HG02885 (cell line): ENCODE data around the gene ME3.
"Not testable (repeated sequence)": the region's sequence is repeated elsewhere in the genome, so short reads cannot be mapped to it uniquely, and the experiment has no call there.

Source experiments
- ATAC-seq: cut with Tn5 transposase; IDR thresholded peaks from one replicate; pipeline ENCODE4 v1.9.1; 2021; ENCODE audit warnings: mild to moderate bottlenecking; ENCODE audit not compliant: unreplicated experiment, poor library complexity

ME3 gene

GRCh38 chr11:86625544-86625943 is 46.9 kb downstream of the ME3 start:
- ATAC-seq: no peak

- no peak for ATAC-seq
These were observed 48.0 kb downstream of the ME3 start for GRCh38 chr11:86624366-86624765.

GRCh38 chr11:86623736-86624135 is 48.7 kb downstream of the ME3 start:
- ATAC-seq: no peak

GRCh38 chr11:86623041-86623621 is 49.3 kb downstream of the ME3 start:
- no peak for ATAC-seq

DNA sequence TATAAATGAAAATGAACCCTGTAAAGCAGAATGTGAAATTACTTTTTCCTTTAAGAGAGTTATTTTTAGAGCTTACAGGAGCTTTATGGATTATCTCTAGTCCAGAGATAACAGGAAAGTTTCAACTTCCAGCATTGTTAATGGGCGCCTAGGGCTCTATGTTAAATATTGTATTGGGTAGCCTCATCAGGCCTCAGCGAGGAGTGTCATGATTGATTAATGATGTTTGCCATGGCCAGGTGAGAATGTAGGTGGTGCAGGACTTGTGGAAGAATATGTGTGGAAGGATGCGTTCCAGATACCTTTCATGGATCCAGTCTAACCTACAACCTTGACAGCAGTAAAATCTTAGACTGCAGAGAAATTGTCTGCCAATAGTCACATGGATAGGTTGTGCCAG is 50.6 kb downstream of the ME3 start:
- no peak for ATAC-seq

DNA sequence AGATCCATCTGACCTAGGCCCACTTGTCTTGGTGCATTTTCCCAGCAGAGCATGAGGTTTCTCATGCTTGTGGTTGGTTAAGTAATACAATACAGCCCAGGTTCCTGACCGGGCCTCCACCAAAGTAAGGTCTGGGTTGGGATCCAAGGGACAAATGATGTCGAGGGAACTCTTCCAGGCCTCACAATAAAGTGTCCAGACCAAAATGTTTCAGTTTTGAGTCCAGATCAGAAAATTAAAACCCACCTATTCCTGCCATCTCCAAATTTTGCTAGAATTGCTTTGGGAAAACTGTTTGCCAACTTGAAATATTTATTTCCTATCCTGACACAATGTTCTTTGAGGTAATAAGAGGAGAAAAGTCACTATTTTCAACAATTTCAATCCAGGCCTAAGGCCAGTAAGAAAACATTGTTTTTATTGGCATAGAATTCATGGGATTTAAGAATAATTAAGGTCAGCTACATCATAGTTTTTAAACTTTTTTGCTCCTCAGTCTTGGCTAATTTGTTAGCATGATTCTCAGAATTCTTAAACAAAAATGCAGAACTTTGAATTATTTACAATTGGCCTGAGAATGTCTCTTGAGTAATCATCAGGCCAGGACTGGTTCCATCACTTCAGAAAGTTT is 51.4 kb downstream of the ME3 start:
- no peak for ATAC-seq

DNA sequence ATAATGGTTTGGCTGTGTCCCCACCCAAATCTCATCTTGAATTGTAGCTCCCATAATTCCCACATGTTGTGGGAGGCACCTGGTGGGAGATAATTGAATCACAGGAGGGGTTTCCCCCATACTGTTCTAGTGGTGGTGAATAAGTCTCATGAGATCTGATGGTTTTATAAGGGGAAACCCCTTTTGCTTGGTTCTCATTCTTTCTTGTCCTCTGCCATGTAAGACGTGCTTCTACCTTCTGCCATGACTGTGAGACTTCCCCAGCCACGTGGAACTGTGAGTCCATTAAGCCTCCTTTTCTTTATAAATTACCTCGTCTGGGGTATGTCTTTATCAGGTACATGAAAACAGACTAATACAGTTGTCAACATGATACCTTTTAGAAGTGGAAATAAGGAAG is 53.0 kb downstream of the ME3 start:
- ATAC-seq: not testable (repeated sequence)

- no peak for ATAC-seq
These were observed 54.9 kb downstream of the ME3 start for GRCh38 chr11:86617502-86617901.

DNA sequence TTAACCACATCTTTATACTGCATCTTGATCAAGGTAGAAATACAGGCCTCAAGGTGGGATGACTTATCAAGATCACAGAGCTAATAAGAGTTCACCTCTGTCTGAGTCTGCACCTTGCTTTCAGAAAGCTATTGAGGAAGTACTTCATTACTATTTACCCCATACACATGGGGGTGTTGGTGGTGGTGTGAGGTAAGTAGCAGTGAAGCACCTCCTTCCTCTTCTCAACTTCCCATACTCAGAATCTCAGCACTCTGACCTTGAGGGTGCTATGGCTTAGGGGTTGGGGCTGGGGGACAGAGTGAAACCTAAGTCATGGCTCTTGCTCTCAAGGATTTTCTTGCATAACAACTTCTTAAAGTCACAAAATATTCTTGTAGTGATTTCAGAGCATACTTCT is 56.9 kb downstream of the ME3 start:
- ATAC-seq: no peak

DNA sequence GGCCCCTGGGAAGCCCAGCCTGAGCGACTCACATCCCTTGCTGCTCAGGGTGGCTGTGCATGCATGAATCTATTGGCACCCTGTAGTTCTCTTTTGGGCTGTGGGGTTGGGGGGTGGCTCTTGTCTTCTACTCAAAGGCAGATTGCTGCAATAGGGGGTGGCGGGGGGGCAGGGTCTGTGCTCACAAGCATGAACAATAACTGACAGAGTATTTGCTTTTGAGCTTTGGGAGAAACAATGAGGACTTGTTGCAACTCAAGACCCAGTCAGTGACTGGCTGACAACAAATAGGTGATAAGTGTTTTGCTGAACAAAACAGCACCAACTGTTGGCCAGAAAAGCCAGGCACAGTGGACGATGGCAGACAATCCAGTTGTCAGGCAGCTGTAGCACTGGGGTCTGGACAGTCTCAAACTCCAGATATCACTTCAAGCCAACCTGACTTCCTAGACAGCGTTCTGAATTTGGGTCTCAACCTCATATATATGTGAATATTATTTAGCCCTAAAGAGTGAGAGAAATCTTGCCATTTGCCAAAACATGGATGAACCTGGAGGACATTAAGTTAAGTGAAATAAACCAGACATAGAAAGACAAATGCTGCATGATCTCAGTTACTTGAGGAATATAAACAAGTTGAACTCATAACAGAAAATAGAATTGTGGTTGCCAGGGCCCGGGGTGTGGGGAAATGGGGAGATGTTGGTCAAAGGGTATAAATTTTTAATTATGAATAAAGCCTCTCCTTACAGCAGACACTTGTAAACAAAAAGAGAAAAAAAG is 61.7 kb downstream of the ME3 start:
- ATAC-seq: no peak

- peak; percentile 96 for ATAC-seq
These were observed 64.1 kb downstream of the ME3 start for GRCh38 chr11:86608251-86608799.

DNA sequence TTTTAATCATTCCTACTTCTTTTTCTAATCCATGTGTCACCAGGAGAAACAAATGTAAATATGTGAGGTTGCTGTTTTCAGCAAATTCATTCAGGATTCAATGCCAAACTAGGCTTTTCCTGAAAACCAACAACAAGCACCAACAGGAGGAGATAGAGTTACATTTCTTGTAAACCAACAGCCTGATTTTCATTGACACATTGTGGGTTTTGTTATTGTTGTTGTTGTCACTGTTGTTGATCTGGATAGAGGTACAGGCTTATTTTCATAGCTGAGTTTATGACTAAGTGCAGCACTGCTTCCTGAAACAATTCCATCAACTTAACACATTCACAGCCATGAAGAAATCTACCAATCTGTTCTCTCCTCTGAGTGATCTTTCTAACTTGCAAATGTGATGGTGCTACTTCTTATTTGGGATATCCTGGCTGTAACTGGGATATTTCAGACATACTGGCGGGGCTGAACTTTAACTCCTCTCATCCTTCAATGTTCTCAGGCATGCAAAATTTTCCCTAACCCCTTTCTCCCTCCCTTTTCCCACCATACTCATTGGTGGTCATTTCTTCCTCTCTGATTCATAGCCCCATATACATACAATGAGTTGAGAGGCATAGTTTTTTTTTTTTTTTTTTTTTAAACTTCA is 65.5 kb downstream of the ME3 start:
- ATAC-seq: no peak

DNA sequence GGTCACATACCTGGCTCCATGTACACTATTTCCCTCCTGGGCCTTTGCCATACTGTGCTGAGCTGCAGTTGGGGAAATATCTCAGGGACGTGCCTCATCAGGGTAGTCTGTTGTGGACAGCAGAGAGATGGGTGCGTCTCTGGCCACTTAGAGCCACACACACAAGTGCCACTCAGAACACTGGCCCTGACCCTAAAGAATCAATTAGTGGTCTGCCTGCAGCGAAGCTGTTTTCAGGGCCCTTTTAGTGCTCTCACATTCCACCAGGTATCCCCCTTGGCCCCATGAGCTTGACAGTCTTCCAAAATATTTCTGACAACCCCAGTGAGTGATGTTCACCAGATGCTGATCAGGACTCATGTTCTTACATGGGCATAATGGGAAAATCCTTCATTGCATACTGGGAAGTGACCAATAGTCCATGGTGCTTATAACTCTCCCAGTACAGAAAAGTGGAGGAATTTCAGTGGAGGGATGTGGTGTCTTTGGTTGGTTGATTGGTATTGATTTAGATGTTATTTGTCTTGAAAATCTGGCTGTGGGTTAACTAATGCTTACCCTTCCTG is 66.1 kb downstream of the ME3 start:
- no peak for ATAC-seq

DNA sequence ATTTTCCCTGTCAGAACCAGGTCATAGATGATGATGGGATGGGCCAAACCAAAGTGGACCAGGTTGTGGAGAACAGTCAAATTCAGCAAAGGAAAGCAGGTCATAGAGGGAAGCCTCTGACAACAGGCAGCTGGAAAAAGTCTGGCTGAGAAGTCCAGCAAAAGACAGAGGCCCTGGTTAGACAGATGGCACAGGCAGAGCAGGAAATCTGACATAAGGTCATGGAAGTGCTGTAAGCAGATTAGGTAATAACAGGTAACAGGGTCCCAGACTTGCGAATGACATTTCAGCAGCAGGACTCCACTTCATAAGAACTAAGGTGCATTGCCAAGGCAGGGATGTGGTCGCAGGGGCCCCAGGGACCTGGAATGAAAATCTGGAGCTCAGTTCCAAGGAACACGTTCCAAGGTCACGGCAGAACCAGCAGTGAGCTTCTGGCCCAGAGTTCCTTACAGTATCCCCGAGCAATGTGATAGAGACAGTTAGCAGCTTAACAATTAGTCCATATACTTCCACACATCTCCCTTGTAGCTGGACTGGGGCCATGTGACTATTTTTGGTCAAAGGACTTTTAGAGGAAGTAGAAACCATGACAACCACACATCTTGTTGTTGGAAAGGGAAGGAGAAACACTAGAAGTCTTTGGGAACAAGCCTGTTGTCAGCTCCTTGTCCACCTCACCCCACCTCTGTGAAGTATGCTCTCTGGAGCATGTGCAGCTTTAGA is 75.4 kb downstream of the ME3 start:
- no peak for ATAC-seq

GRCh38 chr11:86595955-86596354 is 76.5 kb downstream of the ME3 start:
- no peak for ATAC-seq

DNA sequence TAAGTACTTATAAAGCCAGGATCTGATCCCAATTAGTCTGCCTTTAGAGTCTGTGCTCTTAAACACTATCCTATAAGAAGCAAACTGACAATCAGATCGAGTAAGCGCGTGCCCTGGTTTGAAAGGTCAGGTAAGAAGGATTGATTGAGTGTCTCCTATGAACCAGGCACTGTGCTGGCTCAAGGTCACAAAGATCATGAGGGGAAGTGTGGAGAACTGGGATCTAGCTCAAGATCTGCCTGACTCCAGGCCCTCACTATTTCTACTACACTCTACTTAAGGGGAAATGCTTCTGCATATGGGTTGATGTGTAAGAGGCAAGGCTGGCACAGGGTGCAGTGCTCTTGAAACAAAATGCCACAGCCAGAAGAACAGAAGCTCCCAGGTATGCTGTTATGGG is 77.0 kb downstream of the ME3 start:
- ATAC-seq: no peak

DNA sequence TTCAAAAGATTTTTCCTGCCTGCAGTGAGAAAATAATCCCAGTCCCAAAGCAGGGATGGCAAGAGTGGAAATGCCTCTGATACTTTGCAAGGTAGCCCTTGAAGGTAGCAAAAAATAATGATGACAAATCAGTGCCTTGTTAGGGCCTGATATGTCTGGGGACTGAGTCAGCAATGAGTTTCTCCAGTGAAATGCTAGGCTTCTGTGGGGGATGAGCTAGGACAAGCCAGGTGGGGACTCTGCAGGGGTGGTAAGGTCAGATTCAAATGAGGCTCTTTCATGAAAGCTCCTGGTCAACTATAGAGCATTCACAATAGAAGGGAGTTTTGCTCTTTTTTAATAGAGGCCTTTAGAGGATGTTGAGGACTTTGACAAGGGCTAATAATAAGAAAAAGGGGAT is 77.7 kb downstream of the ME3 start:
- ATAC-seq: no peak

GRCh38 chr11:86593833-86594232 is 78.6 kb downstream of the ME3 start:
- no peak for ATAC-seq

- ATAC-seq: peak; percentile 94
These were observed 79.6 kb downstream of the ME3 start for GRCh38 chr11:86592659-86593451.
